K562 (cell line): Measurements from ENCODE around the gene CLNK. TPM values are rescaled to one million over a fixed set of nuclear protein-coding genes. Genes with fewer than 3 reads are reported as not detected.

Experiments used
- ARID1B ChIP-seq: fragments of 450-650 bp; IDR thresholded peaks from 2 replicates; pipeline ENCODE4 v1.6.1; 2016; ENCODE audit warnings: antibody characterized with exemption, mild to moderate bottlenecking, inconsistent platforms
- CHD1 ChIP-seq: fragments of 200-600 bp; sonication (generic); IDR thresholded peaks from one replicate; pipeline ENCODE4 v1.6.1; 2012; ENCODE audit warnings: mild to moderate bottlenecking, moderate library complexity, low read length, inconsistent platforms
- ETV1 ChIP-seq: fragments of 450-650 bp; conservative IDR thresholded peaks from 2 replicates; pipeline ENCODE4 v1.6.1; 2016; ENCODE audit warnings: missing genetic modification characterization, control low read depth, low read depth, missing compliant biosample characterization
- FOSL1 ChIP-seq: fragments of 200-800 bp; sonication (Bioruptor generic); conservative IDR thresholded peaks from 2 replicates; pipeline ENCODE4 v1.6.1; 2016; ENCODE audit warnings: missing genetic modification characterization, missing compliant biosample characterization
- GATAD2B ChIP-seq: fragments of 450-650 bp; IDR thresholded peaks from 2 replicates; pipeline ENCODE4 v1.6.1; 2017; ENCODE audit warnings: mild to moderate bottlenecking, borderline replicate concordance
- HDAC8 ChIP-seq: fragments of 450-650 bp; IDR thresholded peaks from 2 replicates; pipeline ENCODE4 v1.6.1; 2016; ENCODE audit warnings: mild to moderate bottlenecking, missing genetic modification characterization, moderate library complexity, missing compliant biosample characterization
- HNRNPL ChIP-seq: fragments of 200-400 bp; formaldehyde crosslinking; IDR thresholded peaks from 2 replicates; pipeline ENCODE4 v1.6.1; 2017; ENCODE audit warnings: low read depth, mild to moderate bottlenecking, low read length
- MCM2 ChIP-seq: fragments of 450-650 bp; IDR thresholded peaks from 2 replicates; pipeline ENCODE4 v1.6.1; 2017; ENCODE audit warnings: low read depth, mild to moderate bottlenecking
- NFE2 ChIP-seq: IDR thresholded peaks from 2 replicates; pipeline ENCODE4 v1.6.1; 2014; ENCODE audit warnings: antibody characterized with exemption, low read depth
- POLR3A ChIP-seq: IDR thresholded peaks from 2 replicates; pipeline ENCODE4 v1.6.1; 2011; ENCODE audit warnings: borderline replicate concordance, mild to moderate bottlenecking, moderate library complexity; ENCODE audit not compliant: insufficient read length, insufficient read depth; ENCODE audit errors: extremely low read depth
- POU5F1 ChIP-seq: fragments of 150-350 bp; IDR thresholded peaks from 2 replicates; pipeline ENCODE4 v1.6.1; 2014; ENCODE audit warnings: borderline replicate concordance, low read length, low read depth, mild to moderate bottlenecking; ENCODE audit not compliant: partially characterized antibody
- RFX1 ChIP-seq: fragments of 450-650 bp; IDR thresholded peaks from 2 replicates; pipeline ENCODE4 v1.6.1; 2016; ENCODE audit warnings: mild to moderate bottlenecking, moderate library complexity
- TEAD4 ChIP-seq, 2 experiments: sonication (generic) in 1 of 2; formaldehyde crosslinking in 1 of 2; IDR thresholded peaks; 2 replicates each; pipeline versions ENCODE4 v1.6.1 to v1.8.0; 2012 to 2022; ENCODE audit warnings: borderline replicate concordance in 1 of 2, inconsistent platforms in 1 of 2, low read length in 1 of 2, mild to moderate bottlenecking in 1 of 2, missing genetic modification reagents in 1 of 2
- ZNF174 ChIP-seq: fragments of 250-450 bp; sonication (Bioruptor Pico); IDR thresholded peaks from 2 replicates; pipeline ENCODE4 v1.4.0; 2020; ENCODE audit warnings: mild to moderate bottlenecking
- ZNF444 ChIP-seq: fragments of 250-450 bp; sonication (Bioruptor Pico); IDR thresholded peaks from 2 replicates; pipeline ENCODE4 v1.4.0; 2020; ENCODE audit warnings: mild to moderate bottlenecking, moderate library complexity
- ZNF507 ChIP-seq: conservative IDR thresholded peaks from 2 replicates; pipeline ENCODE4 v1.6.1; 2017; ENCODE audit warnings: missing genetic modification characterization, missing compliant biosample characterization
- polyA plus RNA-seq, 8 experiments: library from polyadenylated mRNA; depleted of rRNA in 4 of 8; stranded (reverse) in 5 of 8; unstranded in 3 of 8; fragments of >200 nt; fragmentation: Nextera tagmentation in 2 of 8; fragmentation: Illumina TruSeq in 1 of 8; extraction: Ambion mirVana in 2 of 8; extraction: Trizol in 1 of 8; gene quantifications; 2 replicates each; pipeline versions ENCODE4 v1.2.1 to v1.2.3, GENCODE V29; 2011 to 2014; ENCODE audit warnings: inconsistent platforms in 1 of 8, missing spikeins in 1 of 8
- total RNA-seq, 7 experiments: library from RNA; depleted of rRNA in 6 of 7; stranded (reverse); fragments of >200 nt in 6 of 7; fragmentation: Illumina TruSeq in 2 of 7; extraction: Trizol in 2 of 7; gene quantifications; 2 replicates each; pipeline versions ENCODE4 v1.2.1 to v1.2.3, GENCODE V29; 2011 to 2021; ENCODE audit warnings: low replicate concordance in 1 of 7
- TF ChIP-seq, protein P1 (sequence below): fragments of 250-450 bp; sonication (Bioruptor Pico); IDR thresholded peaks from 2 replicates; pipeline ENCODE4 v1.8.0; 2021; ENCODE audit warnings: moderate library complexity, mild to moderate bottlenecking, inconsistent platforms
- TF ChIP-seq, protein P2 (sequence below): sonication (generic); formaldehyde crosslinking; IDR thresholded peaks from 2 replicates; pipeline ENCODE4 v1.8.0; 2022; ENCODE audit warnings: missing genetic modification reagents, mild to moderate bottlenecking, moderate library complexity, borderline replicate concordance
- TF ChIP-seq, protein P3 (sequence below): fragments of 450-650 bp; formaldehyde crosslinking; IDR thresholded peaks from 2 replicates; pipeline ENCODE4 v1.4.0; 2020; ENCODE audit warnings: mild to moderate bottlenecking, moderate library complexity
- TF ChIP-seq, protein P4 (sequence below): fragments of 450-650 bp; formaldehyde crosslinking; IDR thresholded peaks from 2 replicates; pipeline ENCODE4 v1.4.0; 2022; ENCODE audit warnings: mild to moderate bottlenecking, moderate library complexity
- TF ChIP-seq, protein P5 (sequence below), 2 experiments: fragments of 450-650 bp; IDR thresholded peaks; 2 replicates each; pipeline ENCODE4 v1.6.1; 2018; ENCODE audit warnings: mild to moderate bottlenecking in 2 of 2, low read depth in 1 of 2; ENCODE audit not compliant: partially characterized antibody in 2 of 2

CLNK gene
- total and polyA plus RNA-seq, 9 of the 15 experiments (the other 6 are each of a cell fraction or from before 2014, with no cell fraction given) = not detected

DNA sequence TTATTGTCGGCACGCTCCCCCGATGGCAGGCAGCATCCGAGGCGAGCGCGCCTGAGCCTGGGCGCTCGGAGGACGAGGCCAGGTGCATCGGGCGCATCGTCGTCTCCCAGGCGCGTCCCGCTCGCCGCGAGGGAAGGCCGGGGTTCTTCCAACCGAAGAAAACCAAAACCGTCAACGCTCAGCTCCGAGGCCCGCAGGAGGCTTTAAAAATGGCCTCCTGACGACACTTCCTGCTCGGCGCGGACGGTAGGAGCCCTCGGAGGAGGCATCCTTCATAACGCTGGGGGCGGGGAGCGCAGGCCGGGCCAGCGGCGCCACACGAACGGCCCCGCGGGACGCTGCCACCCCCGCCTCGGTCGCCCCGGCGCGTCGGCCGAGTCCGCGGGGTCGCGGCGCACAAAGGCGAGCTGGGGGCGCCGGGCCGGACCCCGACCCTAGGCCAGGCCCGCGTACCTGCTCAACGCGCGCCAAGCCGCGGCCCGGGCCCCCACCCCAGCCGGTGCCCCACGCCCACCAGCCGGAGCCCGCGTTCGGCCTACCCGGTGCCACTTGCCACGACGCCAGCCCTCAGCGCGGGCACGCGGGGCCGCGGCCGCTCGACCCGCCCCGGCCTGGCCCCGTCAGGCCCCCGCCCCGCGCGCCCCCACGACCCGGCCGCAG lies 227.8 kb downstream of the CLNK start (continued):
- TF ChIP-seq, protein P1, sequence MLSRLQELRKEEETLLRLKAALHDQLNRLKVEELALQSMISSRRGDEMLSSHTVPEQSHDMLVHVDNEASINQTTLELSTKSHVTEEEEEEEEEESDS (CRISPR knock-in tag) = no peak
- TF ChIP-seq, protein P2, sequence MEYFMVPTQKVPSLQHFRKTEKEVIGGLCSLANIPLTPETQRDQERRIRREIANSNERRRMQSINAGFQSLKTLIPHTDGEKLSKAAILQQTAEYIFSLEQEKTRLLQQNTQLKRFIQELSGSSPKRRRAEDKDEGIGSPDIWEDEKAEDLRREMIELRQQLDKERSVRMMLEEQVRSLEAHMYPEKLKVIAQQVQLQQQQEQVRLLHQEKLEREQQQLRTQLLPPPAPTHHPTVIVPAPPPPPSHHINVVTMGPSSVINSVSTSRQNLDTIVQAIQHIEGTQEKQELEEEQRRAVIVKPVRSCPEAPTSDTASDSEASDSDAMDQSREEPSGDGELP (CRISPR knock-in tag) = peak; percentile 55; the same call in 1 of the 2 replicates
- TF ChIP-seq RFX1 = no peak
- TF ChIP-seq NFE2 = no peak; the same call in 1 of the 2 replicates
- no peak for TF ChIP-seq MCM2
- no peak for TF ChIP-seq GATAD2B
- TF ChIP-seq TEAD4 (IDR thresholded peaks at IDR 0.05; ENCODE audit: low read length) = no peak
- no peak for TF ChIP-seq TEAD4 (CRISPR knock-in tag; IDR thresholded peaks at IDR 0.05; ENCODE audit: borderline replicate concordance)
- TF ChIP-seq FOSL1 (tag) = no peak
- TF ChIP-seq HNRNPL = no peak
- TF ChIP-seq ZNF444 (CRISPR knock-in tag) = no peak
- TF ChIP-seq CHD1 = no peak
- TF ChIP-seq HDAC8 (tag) = no peak
- no peak for TF ChIP-seq ARID1B
- TF ChIP-seq, protein P3, sequence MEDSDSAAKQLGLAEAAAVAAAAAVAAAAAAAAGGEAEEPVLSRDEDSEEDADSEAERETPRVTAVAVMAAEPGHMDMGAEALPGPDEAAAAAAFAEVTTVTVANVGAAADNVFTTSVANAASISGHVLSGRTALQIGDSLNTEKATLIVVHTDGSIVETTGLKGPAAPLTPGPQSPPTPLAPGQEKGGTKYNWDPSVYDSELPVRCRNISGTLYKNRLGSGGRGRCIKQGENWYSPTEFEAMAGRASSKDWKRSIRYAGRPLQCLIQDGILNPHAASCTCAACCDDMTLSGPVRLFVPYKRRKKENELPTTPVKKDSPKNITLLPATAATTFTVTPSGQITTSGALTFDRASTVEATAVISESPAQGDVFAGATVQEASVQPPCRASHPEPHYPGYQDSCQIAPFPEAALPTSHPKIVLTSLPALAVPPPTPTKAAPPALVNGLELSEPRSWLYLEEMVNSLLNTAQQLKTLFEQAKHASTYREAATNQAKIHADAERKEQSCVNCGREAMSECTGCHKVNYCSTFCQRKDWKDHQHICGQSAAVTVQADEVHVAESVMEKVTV = no peak
- TF ChIP-seq, protein P4, sequence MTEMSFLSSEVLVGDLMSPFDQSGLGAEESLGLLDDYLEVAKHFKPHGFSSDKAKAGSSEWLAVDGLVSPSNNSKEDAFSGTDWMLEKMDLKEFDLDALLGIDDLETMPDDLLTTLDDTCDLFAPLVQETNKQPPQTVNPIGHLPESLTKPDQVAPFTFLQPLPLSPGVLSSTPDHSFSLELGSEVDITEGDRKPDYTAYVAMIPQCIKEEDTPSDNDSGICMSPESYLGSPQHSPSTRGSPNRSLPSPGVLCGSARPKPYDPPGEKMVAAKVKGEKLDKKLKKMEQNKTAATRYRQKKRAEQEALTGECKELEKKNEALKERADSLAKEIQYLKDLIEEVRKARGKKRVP (CRISPR knock-in tag) = no peak
- TF ChIP-seq POU5F1 = no peak
- TF ChIP-seq, protein P5, sequence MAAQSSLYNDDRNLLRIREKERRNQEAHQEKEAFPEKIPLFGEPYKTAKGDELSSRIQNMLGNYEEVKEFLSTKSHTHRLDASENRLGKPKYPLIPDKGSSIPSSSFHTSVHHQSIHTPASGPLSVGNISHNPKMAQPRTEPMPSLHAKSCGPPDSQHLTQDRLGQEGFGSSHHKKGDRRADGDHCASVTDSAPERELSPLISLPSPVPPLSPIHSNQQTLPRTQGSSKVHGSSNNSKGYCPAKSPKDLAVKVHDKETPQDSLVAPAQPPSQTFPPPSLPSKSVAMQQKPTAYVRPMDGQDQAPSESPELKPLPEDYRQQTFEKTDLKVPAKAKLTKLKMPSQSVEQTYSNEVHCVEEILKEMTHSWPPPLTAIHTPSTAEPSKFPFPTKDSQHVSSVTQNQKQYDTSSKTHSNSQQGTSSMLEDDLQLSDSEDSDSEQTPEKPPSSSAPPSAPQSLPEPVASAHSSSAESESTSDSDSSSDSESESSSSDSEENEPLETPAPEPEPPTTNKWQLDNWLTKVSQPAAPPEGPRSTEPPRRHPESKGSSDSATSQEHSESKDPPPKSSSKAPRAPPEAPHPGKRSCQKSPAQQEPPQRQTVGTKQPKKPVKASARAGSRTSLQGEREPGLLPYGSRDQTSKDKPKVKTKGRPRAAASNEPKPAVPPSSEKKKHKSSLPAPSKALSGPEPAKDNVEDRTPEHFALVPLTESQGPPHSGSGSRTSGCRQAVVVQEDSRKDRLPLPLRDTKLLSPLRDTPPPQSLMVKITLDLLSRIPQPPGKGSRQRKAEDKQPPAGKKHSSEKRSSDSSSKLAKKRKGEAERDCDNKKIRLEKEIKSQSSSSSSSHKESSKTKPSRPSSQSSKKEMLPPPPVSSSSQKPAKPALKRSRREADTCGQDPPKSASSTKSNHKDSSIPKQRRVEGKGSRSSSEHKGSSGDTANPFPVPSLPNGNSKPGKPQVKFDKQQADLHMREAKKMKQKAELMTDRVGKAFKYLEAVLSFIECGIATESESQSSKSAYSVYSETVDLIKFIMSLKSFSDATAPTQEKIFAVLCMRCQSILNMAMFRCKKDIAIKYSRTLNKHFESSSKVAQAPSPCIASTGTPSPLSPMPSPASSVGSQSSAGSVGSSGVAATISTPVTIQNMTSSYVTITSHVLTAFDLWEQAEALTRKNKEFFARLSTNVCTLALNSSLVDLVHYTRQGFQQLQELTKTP (IDR thresholded peaks at IDR 0.05; ENCODE audit: low read depth in 1 of 2, partially characterized antibody in 2 of 2) = no peak
- no peak for TF ChIP-seq ZNF174 (CRISPR knock-in tag)
- TF ChIP-seq ZNF507 = no peak
- TF ChIP-seq POLR3A = no peak
- TF ChIP-seq ETV1 (tag) = peak; percentile 23; the same call in 1 of the 2 replicates
